GM18951 (cell line): Measurements from ENCODE around the gene GUK1.
"Not testable (repeated sequence)": the region's sequence is repeated elsewhere in the genome, so short reads cannot be mapped to it uniquely, and the experiment has no call there.

ENCODE experiments used
- POLR2A ChIP-seq: IDR thresholded peaks from 4 replicates; pipeline ENCODE4 v1.6.1; 2011; ENCODE audit warnings: mild to moderate bottlenecking; ENCODE audit not compliant: insufficient read length, insufficient read depth; ENCODE audit errors: extremely low read depth
- in situ Hi-C: fragments of 300-500 bp; cut with MboI; formaldehyde crosslinking; loops from one replicate; pipeline ENCODE4 v1.12.0; 2022; ENCODE audit warnings: low sequenced_read_pairs, mixed read lengths, inconsistent platforms; ENCODE audit not compliant: unreplicated experiment

GUK1 gene

GRCh38 chr1:228180271-228180958 lies 40.3 kb downstream of the GUK1 start:
- in situ Hi-C loops, result no loop called here
- no peak for TF ChIP-seq POLR2A

GRCh38 chr1:228180959-228181644 lies 41.0 kb downstream of the GUK1 start:
- TF ChIP-seq POLR2A, result no peak
- in situ Hi-C loops, result no loop called here

GRCh38 chr1:228181645-228182034 lies 41.6 kb downstream of the GUK1 start:
- TF ChIP-seq POLR2A, result no peak
- in situ Hi-C loops, result no loop called here

DNA sequence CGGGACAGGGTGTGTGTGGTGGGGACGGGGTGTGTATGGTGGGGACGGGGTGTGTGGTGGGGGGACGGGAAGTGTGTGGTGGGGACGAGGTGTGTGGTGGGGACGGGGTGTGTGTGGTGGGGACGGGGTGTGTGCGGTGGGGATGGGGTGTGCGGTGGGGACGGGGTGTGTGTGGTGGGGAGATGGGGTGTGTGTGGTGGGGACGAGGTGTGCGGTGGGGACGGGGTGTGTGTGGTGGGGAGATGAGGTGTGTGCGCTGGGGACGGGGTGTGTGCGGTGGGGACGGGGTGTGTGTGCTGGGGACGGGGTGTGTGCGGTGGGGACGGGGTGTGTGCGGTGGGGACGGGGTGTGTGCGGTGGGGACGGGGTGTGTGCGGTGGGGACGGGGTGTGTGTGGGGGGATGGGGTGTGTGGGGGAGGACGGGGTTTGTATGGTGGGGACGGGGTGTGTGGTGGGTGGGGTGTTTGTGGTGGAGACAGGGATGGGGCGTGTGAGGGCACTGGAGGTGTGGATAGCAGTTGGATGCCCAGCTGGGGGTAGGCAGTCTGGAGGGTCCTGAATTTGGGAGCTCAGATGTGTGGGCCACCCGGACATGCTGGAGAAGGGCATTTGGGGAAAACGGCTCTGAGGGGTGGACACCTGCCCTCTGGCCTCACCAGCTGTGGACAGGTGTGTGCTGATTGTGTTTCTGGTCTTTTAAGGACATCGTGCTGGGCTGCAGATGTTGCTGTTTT lies 42.4 kb downstream of the GUK1 start:
- in situ Hi-C loops, result no loop called here
- TF ChIP-seq POLR2A, result no peak

- in situ Hi-C loops, result no loop called here
- no peak for TF ChIP-seq POLR2A
Observed at GRCh38 chr1:228184152-228184551, 44.1 kb downstream of the GUK1 start.

DNA sequence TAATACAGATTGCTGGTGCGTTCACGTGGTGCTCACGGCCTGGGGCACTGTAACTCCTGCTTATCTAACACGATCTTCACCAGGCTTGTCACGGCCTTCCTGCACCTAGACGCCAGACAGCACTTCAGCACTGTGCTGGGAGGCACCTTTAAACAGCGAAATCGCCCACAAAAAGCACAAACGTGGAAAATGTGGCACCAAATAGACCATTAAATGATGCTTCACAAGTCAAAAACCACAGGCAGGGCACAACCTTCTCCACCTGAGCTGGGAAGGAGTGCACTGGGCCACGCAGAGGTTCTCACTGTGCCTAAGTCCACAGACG lies 45.5 kb downstream of the GUK1 start:
- TF ChIP-seq POLR2A, result no peak
- in situ Hi-C loops, result no loop called here

GRCh38 chr1:228188249-228188648 lies 48.2 kb downstream of the GUK1 start:
- in situ Hi-C loops, result not testable (repeated sequence)

DNA sequence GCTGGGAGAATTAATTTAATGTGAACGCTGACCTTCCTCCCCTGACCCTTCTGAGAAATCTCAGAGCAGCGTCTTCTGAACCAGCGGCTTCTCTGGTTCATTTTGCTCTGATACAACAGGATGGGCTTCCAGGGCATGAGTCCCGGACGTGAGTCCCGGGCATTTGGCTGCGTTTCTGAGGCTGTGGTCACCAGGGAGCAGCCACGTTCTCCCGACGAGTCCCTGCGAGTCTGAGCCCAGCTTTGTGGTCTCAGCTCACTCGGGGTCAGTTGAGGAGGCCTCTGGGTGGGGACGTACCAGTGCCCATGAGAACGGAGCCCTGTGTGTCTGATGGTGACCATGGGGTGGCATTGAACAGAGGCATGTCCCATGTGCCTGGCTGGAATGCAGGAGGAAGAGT lies 50.1 kb downstream of the GUK1 start:
- in situ Hi-C loops, result no loop called here
- TF ChIP-seq POLR2A, result no peak

DNA sequence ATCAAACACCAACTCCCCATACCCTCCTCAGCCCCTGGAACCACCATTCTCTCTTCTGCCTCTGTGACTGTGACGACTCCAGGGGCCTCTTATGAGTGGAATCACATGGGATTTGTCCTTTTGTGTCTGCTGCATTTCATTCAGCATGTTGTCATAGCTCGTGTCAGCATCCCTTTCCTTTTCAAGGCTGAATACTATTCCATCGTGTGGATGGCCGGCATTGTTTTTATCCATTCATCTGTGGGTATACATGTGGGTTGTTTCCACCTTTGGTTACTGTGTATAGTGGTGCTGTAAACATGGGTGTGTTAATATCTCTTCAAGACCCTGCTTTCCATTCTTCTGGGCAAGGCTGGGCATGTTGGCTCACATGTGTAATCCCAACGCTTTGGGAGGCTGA lies 50.7 kb downstream of the GUK1 start:
- in situ Hi-C loops, result no loop called here
- TF ChIP-seq POLR2A, result no peak

- in situ Hi-C loops, result no loop called here
- no peak for TF ChIP-seq POLR2A
Observed at GRCh38 chr1:228194436-228194835, 54.4 kb downstream of the GUK1 start.

GRCh38 chr1:228194921-228195812 lies 55.1 kb downstream of the GUK1 start:
- TF ChIP-seq POLR2A, result no peak
- in situ Hi-C loops, result no loop called here

DNA sequence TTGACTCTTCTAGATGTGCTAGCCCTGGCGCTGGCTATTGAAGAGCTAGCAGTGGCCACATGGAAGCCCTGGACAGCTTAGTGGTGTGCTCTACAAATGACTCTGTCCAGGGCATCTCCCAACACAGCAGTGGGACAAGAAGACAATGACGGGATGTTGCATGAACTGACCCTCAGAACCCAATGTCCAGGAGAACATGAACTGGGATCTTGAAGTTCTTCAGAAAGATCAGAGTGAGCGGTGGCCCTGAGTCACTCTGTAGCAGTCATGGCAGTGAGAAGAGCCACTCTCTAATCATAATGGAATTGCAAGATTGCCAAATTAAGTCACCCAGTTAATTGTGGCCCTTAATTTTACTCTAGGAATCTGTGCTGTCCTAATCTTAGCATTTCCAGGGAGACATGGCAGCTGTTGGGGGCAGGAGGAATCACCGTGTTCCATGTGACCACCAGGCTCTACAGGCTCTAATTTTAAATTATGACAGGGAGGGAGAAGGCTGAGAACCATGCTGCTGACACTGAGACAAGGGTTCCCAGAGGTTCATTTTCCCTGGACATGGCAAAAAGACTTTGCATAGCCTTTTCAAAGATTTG lies 57.6 kb downstream of the GUK1 start:
- TF ChIP-seq POLR2A, result no peak

More for the DNA sequence above, 57.6 kb downstream of the GUK1 start:
- in situ Hi-C loops, result no loop called here
